HG03095 (cell line): ENCODE data around the gene CCM2L.
"Not testable (repeated sequence)": the region's sequence is repeated elsewhere in the genome, so short reads cannot be mapped to it uniquely, and the experiment has no call there.

ENCODE experiments used
- ATAC-seq: cut with Tn5 transposase; IDR thresholded peaks from one replicate; pipeline ENCODE4 v1.9.1; 2021; ENCODE audit warnings: moderate library complexity; ENCODE audit not compliant: unreplicated experiment

CCM2L gene

DNA sequence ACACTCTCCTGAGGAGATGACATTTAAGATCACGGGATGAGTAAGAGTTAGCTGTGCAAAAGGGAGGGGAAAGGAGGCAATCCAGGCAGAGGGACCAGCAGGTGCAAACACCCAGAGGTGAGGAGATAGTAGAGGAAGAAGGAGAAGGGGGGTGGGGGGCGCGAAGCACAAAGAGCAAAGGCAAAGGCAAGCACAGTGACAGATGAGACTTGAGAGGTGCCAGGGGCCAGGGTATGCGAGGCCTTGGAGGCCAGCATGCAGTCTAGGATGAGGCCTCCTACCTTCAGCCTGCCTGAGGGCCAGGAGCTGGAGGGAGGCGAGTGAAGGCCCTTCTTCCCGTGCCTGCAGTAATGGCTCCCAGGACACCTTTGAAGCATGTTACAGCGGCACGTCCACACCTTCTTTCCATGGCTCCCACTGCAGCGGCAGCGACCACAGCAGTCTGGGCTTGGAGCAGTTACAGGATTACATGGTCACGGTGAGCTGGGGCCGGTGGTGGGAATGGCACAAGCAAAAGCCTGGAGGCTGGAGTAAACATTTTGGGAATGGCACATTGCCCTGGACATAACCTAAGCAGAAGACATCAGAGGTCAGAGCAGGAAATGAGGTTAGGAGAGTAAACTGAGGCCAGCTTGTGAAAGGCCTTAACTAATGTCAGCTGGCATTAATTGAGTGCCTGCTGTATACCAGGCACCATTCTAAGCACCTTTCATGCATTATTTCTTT lies 18.6 kb downstream of the CCM2L start:
- ATAC-seq = no peak

GRCh38 chr20:32029561-32029960 lies 19.3 kb downstream of the CCM2L start:
- no peak for ATAC-seq

- ATAC-seq = no peak
These were observed 21.0 kb downstream of the CCM2L start for GRCh38 chr20:32031007-32031958.

- no peak for ATAC-seq
These were observed 23.1 kb downstream of the CCM2L start for GRCh38 chr20:32033316-32033715.

DNA sequence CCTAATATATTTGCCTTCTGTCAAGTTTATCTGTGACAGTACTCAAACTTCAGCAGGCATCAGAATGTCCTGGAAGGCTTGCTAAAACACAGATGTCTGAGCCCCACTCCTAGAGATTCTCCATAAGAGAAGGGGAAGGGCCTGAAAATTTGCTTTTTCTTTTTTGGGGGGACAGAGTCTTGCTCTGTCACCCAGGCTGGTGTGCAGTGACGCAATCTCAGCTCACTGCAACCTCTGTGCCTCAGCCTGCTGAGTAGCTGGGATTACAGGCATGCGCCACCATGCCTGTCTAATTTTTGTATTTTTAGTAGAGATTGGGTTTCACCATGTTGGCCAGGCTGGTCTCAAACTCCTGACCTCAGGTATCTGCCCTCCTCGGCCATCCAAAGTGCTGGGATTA lies 23.5 kb downstream of the CCM2L start:
- ATAC-seq = not testable (repeated sequence)

- ATAC-seq = no peak
These were observed 24.6 kb downstream of the CCM2L start for GRCh38 chr20:32034581-32035425.

DNA sequence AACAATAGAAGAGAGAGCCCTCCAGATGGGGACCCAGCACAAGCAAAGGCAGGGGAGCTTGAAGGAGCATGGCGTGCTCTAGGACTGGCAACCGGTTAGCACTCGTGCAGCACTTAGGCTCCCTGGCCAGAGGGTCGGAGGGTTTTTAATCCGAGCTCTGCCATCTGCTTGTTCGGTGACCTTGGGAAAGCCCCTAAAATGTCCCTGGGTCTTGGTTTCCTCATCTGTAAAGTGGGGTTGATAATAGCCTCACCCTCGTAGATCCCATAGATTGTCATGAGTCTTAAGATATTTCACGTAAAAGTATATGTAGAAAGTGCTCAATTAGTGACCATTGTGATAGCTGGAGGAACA lies 25.2 kb downstream of the CCM2L start:
- no peak for ATAC-seq

DNA sequence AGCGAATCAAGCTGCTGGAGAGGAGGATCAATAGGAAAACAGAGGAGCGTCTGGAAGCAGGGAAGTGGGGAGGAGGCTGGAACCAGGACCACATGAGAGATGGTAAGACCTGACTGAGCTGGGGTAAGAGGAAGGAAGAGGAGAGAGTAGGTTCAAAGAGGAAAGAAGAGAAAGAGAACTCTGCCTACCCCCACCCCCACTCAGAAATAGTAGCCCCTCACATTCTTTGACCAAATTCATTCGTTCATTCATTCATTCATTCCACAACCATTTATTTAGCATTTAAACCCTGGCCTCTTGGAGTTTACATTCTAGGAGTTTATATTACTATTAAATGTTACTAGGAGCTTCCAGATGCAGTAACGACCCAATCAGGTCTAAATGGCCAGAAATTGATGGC lies 26.0 kb downstream of the CCM2L start:
- no peak for ATAC-seq

DNA sequence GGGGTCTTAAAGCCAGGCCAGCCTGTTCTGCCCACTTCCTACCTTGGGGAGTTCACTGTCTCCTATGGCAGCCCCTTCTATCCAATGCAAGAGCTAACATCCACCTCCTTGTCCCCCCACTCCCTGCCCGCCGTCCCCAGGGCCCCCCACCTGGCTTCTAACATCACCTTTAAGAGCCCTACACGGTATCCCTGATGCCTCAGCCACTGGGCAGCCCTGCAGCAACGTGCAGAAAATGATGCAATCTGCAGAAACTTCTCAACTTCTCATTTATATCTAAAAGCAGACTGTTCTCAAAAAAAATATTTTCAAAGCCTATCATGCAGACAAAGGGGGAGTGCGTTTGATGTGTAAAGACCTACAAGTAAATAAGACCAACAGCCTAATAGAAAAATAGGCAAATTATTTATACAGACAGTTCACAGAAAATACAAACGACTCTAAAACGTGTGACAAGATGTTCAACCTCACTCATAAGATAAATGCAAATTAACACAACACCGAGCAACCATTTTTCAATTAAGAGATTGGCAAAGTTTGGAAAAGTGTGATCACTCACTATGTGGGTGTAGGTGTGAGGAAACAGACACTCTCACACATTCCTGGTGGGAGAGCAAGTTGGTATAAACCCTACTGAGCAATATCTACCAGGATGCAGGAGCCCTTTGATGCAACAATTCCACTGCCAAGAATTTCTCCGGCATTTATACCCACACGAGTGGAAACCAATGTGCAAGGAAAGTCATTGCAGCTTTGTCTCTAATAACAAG lies 26.7 kb downstream of the CCM2L start:
- ATAC-seq = no peak

DNA sequence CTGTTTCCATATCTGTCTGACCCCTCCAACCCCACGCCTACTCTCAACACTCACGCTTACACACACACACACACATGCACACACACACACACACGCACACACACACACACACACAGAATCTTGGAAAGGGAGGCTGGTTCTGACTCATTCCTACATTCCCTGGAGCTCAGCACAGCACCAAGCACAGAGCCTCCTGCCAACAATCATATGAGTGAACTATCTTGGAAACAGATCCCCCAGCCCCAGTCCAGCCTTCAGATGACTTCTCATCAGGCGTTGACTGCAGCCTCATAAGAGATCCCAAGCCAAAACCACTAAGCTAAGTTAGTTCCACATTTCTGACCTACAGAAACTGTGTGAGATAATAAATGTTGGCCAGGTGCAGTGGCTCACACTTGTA lies 27.7 kb downstream of the CCM2L start:
- no peak for ATAC-seq

DNA sequence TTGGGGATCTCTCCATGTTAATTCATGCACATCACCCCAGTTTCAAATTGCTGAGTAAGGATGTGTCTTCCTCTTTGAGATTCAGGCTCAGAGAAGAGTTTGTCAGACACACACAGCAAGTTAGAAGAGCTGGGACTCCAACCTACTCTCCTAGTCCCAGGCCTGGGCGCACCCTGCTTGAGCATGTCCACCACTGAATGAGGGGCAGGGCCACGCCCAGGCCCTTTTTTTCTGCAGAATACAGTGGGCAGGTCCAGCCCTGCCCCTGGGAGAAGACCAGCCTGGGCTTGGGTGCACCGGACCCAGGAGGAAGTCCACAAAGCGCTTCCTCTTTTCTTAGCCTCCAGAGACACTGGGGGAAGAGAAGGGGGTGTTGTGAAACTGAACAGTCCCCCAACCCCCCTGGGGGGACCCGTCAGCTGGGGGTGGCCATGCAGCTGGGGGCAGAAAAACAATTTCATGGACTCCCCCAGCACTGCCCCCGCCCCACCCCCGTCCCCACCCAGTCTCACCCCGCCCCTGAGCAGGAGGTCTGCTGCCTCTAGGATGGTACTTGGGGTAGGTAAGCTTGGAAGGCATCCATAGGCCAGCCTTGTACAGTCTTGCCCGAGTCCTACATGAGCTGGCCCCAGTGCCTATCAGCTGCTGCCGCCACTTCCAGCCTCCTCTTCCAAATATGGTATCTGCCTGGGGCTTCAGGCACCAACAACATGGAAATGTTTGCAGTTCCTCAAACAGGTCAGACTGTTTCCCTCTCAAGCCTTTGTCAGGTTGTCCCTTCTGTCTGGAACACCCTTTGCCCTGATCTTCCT lies 30.1 kb downstream of the CCM2L start:
- ATAC-seq = peak; percentile 63

GRCh38 chr20:32045999-32046398 lies 35.8 kb downstream of the CCM2L start:
- no peak for ATAC-seq

- no peak for ATAC-seq
These were observed 40.1 kb downstream of the CCM2L start for GRCh38 chr20:32050324-32050841.

GRCh38 chr20:32050851-32051556 lies 40.8 kb downstream of the CCM2L start:
- no peak for ATAC-seq

DNA sequence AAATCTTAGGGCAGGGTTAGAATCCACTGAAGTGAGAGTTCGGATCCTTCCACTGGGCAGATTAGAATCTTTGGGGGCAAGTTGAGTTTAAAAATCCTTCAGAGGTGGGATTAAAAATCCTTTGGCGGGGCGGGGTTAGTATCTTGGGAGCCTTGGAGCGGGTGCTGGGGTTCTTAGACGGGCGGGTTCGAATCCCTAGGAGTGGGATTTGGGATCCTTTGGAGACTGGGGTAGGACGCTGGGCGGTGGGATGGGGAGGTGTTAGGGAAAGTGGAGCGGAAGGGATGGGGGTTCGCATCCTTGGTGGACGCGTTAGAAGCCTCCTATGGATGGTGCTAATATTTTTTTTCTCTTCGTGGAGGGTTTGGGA lies 41.5 kb downstream of the CCM2L start:
- ATAC-seq = no peak

DNA sequence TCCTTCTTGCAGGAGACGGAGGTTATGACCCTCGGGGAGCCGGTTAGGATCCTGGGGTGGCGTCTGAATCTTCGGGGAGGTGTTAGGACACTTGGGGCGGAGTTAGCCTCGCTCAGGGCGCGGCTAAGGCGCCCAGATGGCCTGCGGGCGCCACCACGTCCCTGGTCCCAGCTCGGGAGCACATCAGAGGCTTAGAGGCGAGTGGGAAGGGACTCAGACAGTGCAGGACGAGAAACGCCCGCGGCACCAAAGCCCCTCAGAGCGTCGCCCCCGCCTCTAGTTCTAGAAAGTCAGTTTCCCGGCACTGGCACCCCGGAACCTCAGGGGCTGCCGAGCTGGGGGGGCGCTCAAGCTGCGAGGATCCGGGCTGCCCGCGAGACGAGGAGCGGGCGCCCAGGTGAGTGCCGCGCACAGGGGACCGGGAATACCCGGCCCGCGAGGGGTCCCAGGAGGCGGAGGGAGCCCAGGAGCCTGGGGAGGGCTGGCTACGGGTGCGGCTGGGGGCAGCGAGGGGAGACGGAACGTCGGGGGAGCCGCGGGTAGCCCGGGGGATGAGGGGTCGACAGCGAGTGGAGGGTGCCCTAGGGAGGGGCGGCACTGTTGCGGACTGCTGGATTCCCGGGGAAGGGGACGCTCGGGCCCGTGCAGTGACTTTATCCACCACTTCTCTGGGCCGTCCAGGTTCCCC lies 42.0 kb downstream of the CCM2L start, which contains the start of gene HCK:
Gene HCK (plus strand): TSS at position 153 of the 688 bp plus-strand sequence.
- no peak for ATAC-seq

- ATAC-seq = no peak
These were observed 42.6 kb downstream of the CCM2L start for GRCh38 chr20:32052778-32053362.

DNA sequence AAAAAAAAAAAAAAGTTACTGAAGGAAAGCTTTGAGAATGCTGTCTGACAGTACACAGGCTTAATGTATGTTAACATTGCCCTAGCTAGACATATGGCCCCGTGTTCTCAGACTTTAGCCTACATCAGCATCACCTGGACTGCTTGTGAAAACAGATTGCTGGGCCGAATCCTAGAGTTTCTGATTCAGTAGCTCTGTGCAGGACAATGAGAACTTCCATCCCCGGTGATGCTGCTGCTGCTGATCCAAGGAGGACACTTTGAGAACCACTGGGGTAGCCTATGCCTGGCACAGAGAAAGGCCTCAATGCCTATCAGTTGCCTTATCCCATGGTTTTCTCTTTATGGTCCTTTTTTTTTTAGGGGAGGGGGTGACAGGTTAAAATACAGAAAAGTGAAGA lies 43.4 kb downstream of the CCM2L start:
- ATAC-seq = no peak
